H1 (cell line): ENCODE measurements around the gene PGGHG. TPM values are rescaled to one million over a fixed set of nuclear protein-coding genes. Genes with fewer than 3 reads are reported as not detected.

ENCODE experiments used
- CTCF ChIA-PET: fragments of 300-600 bp; sonication (Branson Sonifier 250); formaldehyde crosslinking; loops from one replicate; lab custom pipeline; 2021; ENCODE audit not compliant: partially characterized antibody; lab: Charles Lee
- POLR2A ChIA-PET: fragments of 300-600 bp; sonication (Branson Sonifier 250); formaldehyde crosslinking; loops from one replicate; lab custom pipeline; 2021; ENCODE audit warnings: inconsistent platforms; ENCODE audit not compliant: partially characterized antibody; lab: Charles Lee
- DNase-seq, 2 experiments: peaks; one replicate each; pipeline versions ENCODE4 v3.0.0 to v3.0.0-alpha.2; 2010 to 2022; ENCODE audit warnings: low spot score in 2 of 2, low read depth in 1 of 2, mixed read lengths in 1 of 2
- FAIRE-seq: peaks from 2 replicates; lab custom pipeline; 2011; peaks lifted over from hg19 to GRCh38; lab: Jason Lieb, UNC
- H2AFZ ChIP-seq: 2 replicates; pipeline ENCODE4 v1.8.1; 2012; ENCODE audit warnings: low read length, inconsistent platforms
- H2AK5ac ChIP-seq: 2 replicates; pipeline ENCODE4 v1.6.1; 2013; ENCODE audit warnings: low read depth, low read length
- H2BK120ac ChIP-seq: replicated peaks from 2 replicates; pipeline ENCODE3; 2013; ENCODE audit warnings: low read depth, low read length, inconsistent platforms
- H2BK12ac ChIP-seq: 2 replicates; pipeline ENCODE4 v1.6.1; 2013; ENCODE audit warnings: low read depth, low read length
- H2BK15ac ChIP-seq: 2 replicates; pipeline ENCODE4 v1.6.1; 2013; ENCODE audit warnings: low read length
- H2BK20ac ChIP-seq: 2 replicates; pipeline ENCODE4 v1.6.1; 2013; ENCODE audit warnings: low read length
- H2BK5ac ChIP-seq: 2 replicates; pipeline ENCODE4 v1.6.1; 2013; ENCODE audit warnings: low read depth, low read length
- H3K14ac ChIP-seq: 2 replicates; pipeline ENCODE4 v1.6.1; 2013; ENCODE audit warnings: inconsistent platforms; ENCODE audit not compliant: insufficient read length
- H3K18ac ChIP-seq: 2 replicates; pipeline ENCODE4 v1.6.1; 2013; ENCODE audit warnings: low read length; ENCODE audit errors: extremely low read depth
- H3K23ac ChIP-seq: 2 replicates; pipeline ENCODE4 v1.6.1; 2013; ENCODE audit warnings: inconsistent platforms; ENCODE audit not compliant: insufficient read length
- H3K23me2 ChIP-seq: 2 replicates; pipeline ENCODE4 v1.6.1; 2013; ENCODE audit warnings: low read depth, low read length
- H3K27ac ChIP-seq: 2 replicates; pipeline ENCODE4 v1.6.1; 2011; ENCODE audit warnings: low read depth, low read length, inconsistent platforms
- H3K27me3 ChIP-seq, 4 experiments: replicated peaks in 1 of 4; 1 replicate in 1 of 4; 2 replicates in 3 of 4; pipeline versions ENCODE4 v1.6.1 to v1.8.1; 2011 to 2013; ENCODE audit warnings: low read length in 3 of 4, mild to moderate bottlenecking in 3 of 4, inconsistent platforms in 2 of 4, mixed read lengths in 2 of 4, moderate library complexity in 1 of 4; ENCODE audit not compliant: control insufficient read depth in 3 of 4, insufficient read depth in 3 of 4; ENCODE audit errors: extremely low read depth in 1 of 4
- H3K36me3 ChIP-seq, 4 experiments: 2 replicates each; pipeline versions ENCODE4 v1.6.1 to v1.8.1; 2011 to 2013; ENCODE audit warnings: mild to moderate bottlenecking in 4 of 4, low read length in 3 of 4, moderate library complexity in 2 of 4, control low read depth in 1 of 4, inconsistent platforms in 1 of 4; ENCODE audit not compliant: insufficient read depth in 4 of 4, control insufficient read depth in 2 of 4
- H3K4ac ChIP-seq: replicated peaks from 2 replicates; pipeline ENCODE3; 2013; ENCODE audit warnings: low read length, low read depth, mixed read lengths, inconsistent platforms; ENCODE audit not compliant: insufficient read length
- H3K4me1 ChIP-seq, 4 experiments: replicated peaks in 1 of 4; 1 replicate in 1 of 4; 2 replicates in 3 of 4; pipeline versions ENCODE4 v1.6.1 to v1.8.1; 2011 to 2013; ENCODE audit warnings: low read length in 3 of 4, inconsistent platforms in 2 of 4, mixed read lengths in 1 of 4; ENCODE audit not compliant: insufficient read depth in 4 of 4, control insufficient read depth in 3 of 4
- H3K4me2 ChIP-seq, 2 experiments: 2 replicates each; pipeline versions ENCODE4 v1.6.1 to v1.8.1; 2011 to 2013; ENCODE audit warnings: low read depth in 2 of 2, low read length in 2 of 2, control low read depth in 1 of 2, inconsistent platforms in 1 of 2, mild to moderate bottlenecking in 1 of 2; ENCODE audit not compliant: insufficient read depth in 1 of 2
- H3K4me3 ChIP-seq, 4 experiments: fragments of 200-600, 300-600 bp in 1 of 4; sonication (generic), shearing (Covaris generic), sonication (Bioruptor Twin) in 1 of 4; 2 replicates each; pipeline versions ENCODE4 v1.5.1 to v1.8.1; 2011 to 2016; ENCODE audit warnings: low read length in 4 of 4, low read depth in 3 of 4, control low read depth in 2 of 4, inconsistent platforms in 2 of 4, mild to moderate bottlenecking in 2 of 4, mixed read lengths in 1 of 4, moderate library complexity in 1 of 4; ENCODE audit not compliant: insufficient read depth in 2 of 4; ENCODE audit errors: extremely low read depth in 1 of 4
- H3K56ac ChIP-seq: replicated peaks from 2 replicates; pipeline ENCODE3; 2013; ENCODE audit warnings: low read depth, mild to moderate bottlenecking, mixed read lengths, low read length, inconsistent platforms; ENCODE audit not compliant: insufficient read length
- H3K79me1 ChIP-seq: 2 replicates; pipeline ENCODE4 v1.6.1; 2013; ENCODE audit warnings: low read depth, low read length, control low read depth
- H3K79me2 ChIP-seq, 2 experiments: 2 replicates each; pipeline versions ENCODE4 v1.6.1 to v1.8.1; 2012 to 2013; ENCODE audit warnings: low read length in 2 of 2, mild to moderate bottlenecking in 2 of 2, inconsistent platforms in 1 of 2; ENCODE audit not compliant: insufficient read depth in 2 of 2, control insufficient read depth in 1 of 2
- H3K9ac ChIP-seq, 4 experiments: replicated peaks in 1 of 4; 1 replicate in 1 of 4; 2 replicates in 3 of 4; pipeline versions ENCODE4 v1.6.1 to v1.8.1; 2011 to 2013; ENCODE audit warnings: low read depth in 3 of 4, low read length in 3 of 4, control low read depth in 2 of 4, mild to moderate bottlenecking in 2 of 4, moderate library complexity in 2 of 4, inconsistent platforms in 1 of 4; ENCODE audit errors: extremely low read depth in 1 of 4
- H3K9me3 ChIP-seq, 2 experiments: 2 replicates each; pipeline versions ENCODE4 v1.6.1 to v1.8.1; 2012 to 2013; ENCODE audit warnings: mild to moderate bottlenecking in 2 of 2, moderate library complexity in 2 of 2, control low read depth in 1 of 2, inconsistent platforms in 1 of 2, low read depth in 1 of 2, low read length in 1 of 2, mixed read lengths in 1 of 2; ENCODE audit not compliant: insufficient read depth in 2 of 2
- H4K20me1 ChIP-seq, 2 experiments: replicated peaks in 1 of 2; 2 replicates each; pipeline versions ENCODE3 to v1.8.1; 2011 to 2013; ENCODE audit warnings: inconsistent platforms in 2 of 2, low read length in 2 of 2, mild to moderate bottlenecking in 1 of 2; ENCODE audit not compliant: insufficient read depth in 2 of 2, control insufficient read depth in 1 of 2
- H4K5ac ChIP-seq: 2 replicates; pipeline ENCODE4 v1.6.1; 2013; ENCODE audit warnings: low read length, low read depth, mixed read lengths, inconsistent platforms; ENCODE audit not compliant: insufficient read length
- H4K8ac ChIP-seq: 2 replicates; pipeline ENCODE4 v1.8.0; 2013; ENCODE audit warnings: mild to moderate bottlenecking, moderate library complexity, low read length, inconsistent platforms; ENCODE audit not compliant: insufficient read depth; ENCODE audit errors: extremely low read depth
- H4K91ac ChIP-seq: replicated peaks from 2 replicates; pipeline ENCODE3; 2013; ENCODE audit warnings: low read length, mixed read lengths, inconsistent platforms; ENCODE audit not compliant: insufficient read length
- BACH1 ChIP-seq: IDR thresholded peaks from 2 replicates; pipeline ENCODE4 v1.6.1; 2012; ENCODE audit warnings: low read length, improper control_type of control experiment
- EGR1 ChIP-seq: IDR thresholded peaks from 2 replicates; pipeline ENCODE4 v1.6.1; 2011; ENCODE audit warnings: low read depth, low read length, borderline replicate concordance
- EP300 ChIP-seq, 2 experiments: IDR thresholded peaks; 1 replicate in 1 of 2; 2 replicates in 1 of 2; pipeline ENCODE4 v1.6.1; 2011 to 2012; ENCODE audit warnings: low read depth in 2 of 2, low read length in 2 of 2, mild to moderate bottlenecking in 2 of 2, borderline replicate concordance in 1 of 2, inconsistent platforms in 1 of 2, moderate library complexity in 1 of 2
- GABPA ChIP-seq: IDR thresholded peaks from 2 replicates; pipeline ENCODE4 v1.6.1; 2011; ENCODE audit warnings: mild to moderate bottlenecking, low read length, moderate library complexity, borderline replicate concordance; ENCODE audit not compliant: insufficient read depth
- GTF2F1 ChIP-seq: IDR thresholded peaks from 2 replicates; pipeline ENCODE4 v1.6.1; 2012; ENCODE audit warnings: low read depth, low read length, improper control_type of control experiment, borderline replicate concordance
- HDAC6 ChIP-seq: IDR thresholded peaks from one replicate; pipeline ENCODE4 v1.7.1; 2012; ENCODE audit warnings: low read depth, mild to moderate bottlenecking, inconsistent platforms, low read length, moderate library complexity
- RBBP5 ChIP-seq: IDR thresholded peaks from 2 replicates; pipeline ENCODE4 v1.7.1; 2012; ENCODE audit warnings: low read depth, mild to moderate bottlenecking, inconsistent platforms, low read length, moderate library complexity, borderline replicate concordance
- SAP30 ChIP-seq: fragments of 300-600 bp; sonication (generic); IDR thresholded peaks from 2 replicates; pipeline ENCODE4 v1.7.1; 2012; ENCODE audit warnings: low read length, moderate library complexity, mild to moderate bottlenecking, inconsistent platforms; ENCODE audit not compliant: insufficient read depth, insufficient replicate concordance
- SIN3A ChIP-seq, 2 experiments: IDR thresholded peaks in 1 of 2; conservative IDR thresholded peaks in 1 of 2; 2 replicates each; pipeline ENCODE4 v1.6.1; 2011 to 2012; ENCODE audit warnings: low read length in 2 of 2, improper control_type of control experiment in 1 of 2, low read depth in 1 of 2, mild to moderate bottlenecking in 1 of 2
- SIX5 ChIP-seq: IDR thresholded peaks from 2 replicates; pipeline ENCODE4 v1.6.1; 2011; ENCODE audit warnings: mild to moderate bottlenecking, low read depth, low read length
- SP2 ChIP-seq: IDR thresholded peaks from 2 replicates; pipeline ENCODE4 v1.6.1; 2012; ENCODE audit warnings: mild to moderate bottlenecking, low read length, inconsistent platforms
- TAF1 ChIP-seq: IDR thresholded peaks from 2 replicates; pipeline ENCODE4 v1.6.1; 2011; ENCODE audit warnings: mild to moderate bottlenecking, low read depth, low read length
- WGBS, 2 experiments: shearing (Covaris generic) in 1 of 2; methylation state at CpG; one replicate each; pipeline versions ENCODE4 v1.1.6 to v1.1.7; 2013 to 2015; ENCODE audit warnings: low lambda C conversion rate in 2 of 2, mixed read lengths in 2 of 2, inconsistent platforms in 1 of 2, low coverage in 1 of 2, missing lambda C conversion rate in 1 of 2; ENCODE audit not compliant: insufficient replicate concordance in 2 of 2, insufficient coverage in 1 of 2, insufficient read length in 1 of 2; ENCODE audit errors: extremely low coverage in 1 of 2, missing lambda C conversion rate in 1 of 2; 5-methylcytosine and 5-hydroxymethylcytosine counted together
- polyA plus RNA-seq, 7 experiments: library from polyadenylated mRNA; depleted of rRNA in 3 of 7; stranded (reverse) in 5 of 7; unstranded in 2 of 7; fragments of >200 nt in 5 of 7; fragments of 200-250 nt in 2 of 7; gene quantifications; 1 replicate in 5 of 7; 2 replicates in 1 of 7; 4 replicates in 1 of 7; pipeline versions ENCODE4 v1.2.1 to v1.2.3, GENCODE V29; 2011 to 2013; ENCODE audit warnings: missing spikeins in 2 of 7, mixed read lengths in 2 of 7
- total RNA-seq: library from RNA; stranded (reverse); fragmentation: NEBNext Ultra II Directional; extraction: Animal tissue kit (Norgen Biotek cat#: 25700); gene quantifications from 2 replicates; pipeline ENCODE4 v1.2.1, GENCODE V29; 2021
- TF ChIP-seq, protein P1 (sequence below): IDR thresholded peaks from 2 replicates; pipeline ENCODE4 v1.6.1; 2012; ENCODE audit warnings: inconsistent platforms

The PGGHG gene
- total and polyA plus RNA-seq, 2 of the 8 experiments (the other 6 are each of a cell fraction or from before 2014, with no cell fraction given): 34.8 to 60.7 TPM

DNA sequence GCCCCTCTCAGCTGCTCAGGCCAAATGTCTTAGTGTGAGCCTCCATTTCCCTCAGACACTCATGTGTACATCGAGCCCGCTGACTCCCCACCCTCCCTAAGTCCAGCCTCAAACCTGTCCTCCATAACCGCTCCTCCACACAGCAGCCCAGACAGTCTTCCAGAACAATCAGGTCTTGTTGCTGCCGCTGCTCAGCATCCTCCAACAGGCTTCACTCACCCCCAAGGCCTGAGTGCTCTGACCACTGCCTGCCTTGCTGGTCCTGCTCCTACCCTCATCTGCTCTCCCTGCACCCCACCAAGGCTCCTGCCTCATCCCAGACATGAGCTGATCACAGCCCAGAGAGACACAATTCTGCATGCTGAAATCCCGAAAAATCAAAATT lies 35.0 kb upstream of the PGGHG start:
- H3K4me1 ChIP-seq: no peaks in the 10 kb centered on the region
- H3K18ac ChIP-seq: no peak overlapping the region
- ChIA-PET CTCF (interaction anchor here (1.0 to 9.8 kb wide), 7 partner anchors 13 to 111 kb away, joined by 3 to 212 read pairs (median 36); partner anchors contain the start of genes B4GALNT4, NLRP6 and PSMD13), POLR2A (interaction anchor here (0.7 to 1.3 kb wide), 3 partner anchors 16 to 26 kb away, joined by 3 to 4 read pairs (median 3); no protein-coding TSS in a partner anchor)
- H3K23ac ChIP-seq: no peak overlapping the region
- 86% methylated on average over 5 of the region's 5 CpGs; no CpG with 5 or more reads in 1 of the 2 experiments for WGBS, 2 experiments
- no peak overlapping the region for H3K4ac ChIP-seq
- H3K79me2 ChIP-seq: no peaks in the 10 kb centered on the region
- FAIRE-seq (no peak), DNase-seq (no peak)
- H2AFZ ChIP-seq: no peak overlapping the region
- H3K9ac ChIP-seq: no peak overlapping the region
- H2BK120ac ChIP-seq: no peak overlapping the region
- no peak overlapping the region for H3K4me2 ChIP-seq
- H3K36me3 ChIP-seq: peaks cover 10 to 30% (median 19%) of the 10 kb centered on the region in 4 experiments
- H4K5ac ChIP-seq: no peak overlapping the region
- H2AK5ac ChIP-seq: no peak overlapping the region
- H2BK20ac ChIP-seq: no peak overlapping the region
- H2BK15ac ChIP-seq: no peak overlapping the region
- H3K27ac ChIP-seq: no peak overlapping the region
- no peak overlapping the region for H4K8ac ChIP-seq
- no peak overlapping the region for H3K14ac ChIP-seq
- H2BK12ac ChIP-seq: no peak overlapping the region
- no peaks in the 10 kb centered on the region; a peak in 1 of 7 replicates for H3K27me3 ChIP-seq
- no peaks in the 10 kb centered on the region for H4K20me1 ChIP-seq
- H4K91ac ChIP-seq: no peak overlapping the region
- H3K4me3 ChIP-seq: no peak overlapping the region
- no peak overlapping the region for H2BK5ac ChIP-seq
- H3K9me3 ChIP-seq: no peaks in the 10 kb centered on the region
- no peaks in the 10 kb centered on the region for H3K79me1 ChIP-seq
- H3K56ac ChIP-seq: no peak overlapping the region
- H3K23me2 ChIP-seq: peaks cover 8% of the 10 kb centered on the region
- TF ChIP-seq GTF2F1 (no peak), GABPA (no peak), SP2 (no peak), SAP30 (no peak), SIX5 (no peak), SIN3A (conservative IDR thresholded peaks at IDR 0.05 in 1 of 2, IDR thresholded peaks at IDR 0.05 in 1 of 2; ENCODE audit: low read depth in 1 of 2, low read length in 2 of 2) (no peak), TAF1 (no peak), BACH1 (no peak), EGR1 (no peak), HDAC6 (no peak), EP300 (IDR thresholded peaks at IDR 0.05; ENCODE audit: borderline replicate concordance in 1 of 2, low read depth in 2 of 2, low read length in 2 of 2) (no peak), RBBP5 (no peak)
- TF ChIP-seq, protein P1, sequence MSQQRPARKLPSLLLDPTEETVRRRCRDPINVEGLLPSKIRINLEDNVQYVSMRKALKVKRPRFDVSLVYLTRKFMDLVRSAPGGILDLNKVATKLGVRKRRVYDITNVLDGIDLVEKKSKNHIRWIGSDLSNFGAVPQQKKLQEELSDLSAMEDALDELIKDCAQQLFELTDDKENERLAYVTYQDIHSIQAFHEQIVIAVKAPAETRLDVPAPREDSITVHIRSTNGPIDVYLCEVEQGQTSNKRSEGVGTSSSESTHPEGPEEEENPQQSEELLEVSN: no peak
